ENCODE measurements around the gene CAPN11.

Gene CAPN11

GRCh38 chr6:44158770-44159228 is at the start of gene CAPN11:
TSS of gene CAPN11 (plus strand) at chr6:44158820. CDS start at chr6:44158849, 29 bp downstream.
- DNase-seq: no peak

- DNase-seq: no peak
Observed at GRCh38 chr6:44109212-44109611, 49.4 kb upstream of the CAPN11 start.

- no peak for DNase-seq
Observed at GRCh38 chr6:44110005-44110676, 48.5 kb upstream of the CAPN11 start.

GRCh38 chr6:44110966-44111365 is 47.7 kb upstream of the CAPN11 start:
- no peak for DNase-seq

GRCh38 chr6:44111434-44112417 is 46.9 kb upstream of the CAPN11 start:
- DNase-seq: no peak

GRCh38 chr6:44113414-44113813 is 45.2 kb upstream of the CAPN11 start:
- DNase-seq: no peak

GRCh38 chr6:44115866-44116265 is 42.8 kb upstream of the CAPN11 start:
- no peak for DNase-seq

GRCh38 chr6:44116641-44117382 is 41.8 kb upstream of the CAPN11 start:
- DNase-seq: no peak

- no peak for DNase-seq
Observed at GRCh38 chr6:44117397-44118128, 41.1 kb upstream of the CAPN11 start.

GRCh38 chr6:44119704-44120262 is 38.8 kb upstream of the CAPN11 start:
- no peak for DNase-seq

GRCh38 chr6:44120692-44121443 is 37.8 kb upstream of the CAPN11 start:
- DNase-seq: no peak

GRCh38 chr6:44122801-44123200 is 35.8 kb upstream of the CAPN11 start:
- no peak for DNase-seq

GRCh38 chr6:44123544-44123943 is 35.1 kb upstream of the CAPN11 start:
- DNase-seq: no peak

- peak; percentile 68 for DNase-seq
Observed at GRCh38 chr6:44126320-44127149, 32.1 kb upstream of the CAPN11 start.

GRCh38 chr6:44127186-44128019 is 31.2 kb upstream of the CAPN11 start, which contains the start of the genes MRPL14 and TMEM63B:
TSS of gene MRPL14 (minus strand) at chr6:44127452. CDS start at chr6:44116611, 10,841 bp downstream.
TSS of gene TMEM63B (plus strand) at chr6:44127554. CDS start at chr6:44134585, 7,031 bp downstream.
- peak; percentile 90 for DNase-seq

- peak; percentile 39 for DNase-seq
Observed at GRCh38 chr6:44128020-44128917, 30.4 kb upstream of the CAPN11 start.

- no peak for DNase-seq
Observed at GRCh38 chr6:44129841-44130322, 28.7 kb upstream of the CAPN11 start.

GRCh38 chr6:44131892-44132291 is 26.7 kb upstream of the CAPN11 start:
- DNase-seq: no peak

Measured in activated CD4-positive, CD25-positive, alpha-beta regulatory T cell treated with anti-CD3 and anti-CD28 coated beads, Interleukin-2, amount 50 U/mL, for 72 hours (primary cell).